Camera-type eye (tissue), 1 donor: ENCODE data around the gene SLC25A24. TPM values are rescaled to one million over a fixed set of nuclear protein-coding genes. Genes with fewer than 3 reads are reported as not detected.

Experiments
- total RNA-seq: library from RNA; depleted of rRNA; stranded (reverse); fragments of >200 nt; gene quantifications from one replicate; pipeline ENCODE4 v1.2.3, GENCODE V29; 2014

SLC25A24 gene
- 54.3 TPM for total RNA-seq

DNA sequence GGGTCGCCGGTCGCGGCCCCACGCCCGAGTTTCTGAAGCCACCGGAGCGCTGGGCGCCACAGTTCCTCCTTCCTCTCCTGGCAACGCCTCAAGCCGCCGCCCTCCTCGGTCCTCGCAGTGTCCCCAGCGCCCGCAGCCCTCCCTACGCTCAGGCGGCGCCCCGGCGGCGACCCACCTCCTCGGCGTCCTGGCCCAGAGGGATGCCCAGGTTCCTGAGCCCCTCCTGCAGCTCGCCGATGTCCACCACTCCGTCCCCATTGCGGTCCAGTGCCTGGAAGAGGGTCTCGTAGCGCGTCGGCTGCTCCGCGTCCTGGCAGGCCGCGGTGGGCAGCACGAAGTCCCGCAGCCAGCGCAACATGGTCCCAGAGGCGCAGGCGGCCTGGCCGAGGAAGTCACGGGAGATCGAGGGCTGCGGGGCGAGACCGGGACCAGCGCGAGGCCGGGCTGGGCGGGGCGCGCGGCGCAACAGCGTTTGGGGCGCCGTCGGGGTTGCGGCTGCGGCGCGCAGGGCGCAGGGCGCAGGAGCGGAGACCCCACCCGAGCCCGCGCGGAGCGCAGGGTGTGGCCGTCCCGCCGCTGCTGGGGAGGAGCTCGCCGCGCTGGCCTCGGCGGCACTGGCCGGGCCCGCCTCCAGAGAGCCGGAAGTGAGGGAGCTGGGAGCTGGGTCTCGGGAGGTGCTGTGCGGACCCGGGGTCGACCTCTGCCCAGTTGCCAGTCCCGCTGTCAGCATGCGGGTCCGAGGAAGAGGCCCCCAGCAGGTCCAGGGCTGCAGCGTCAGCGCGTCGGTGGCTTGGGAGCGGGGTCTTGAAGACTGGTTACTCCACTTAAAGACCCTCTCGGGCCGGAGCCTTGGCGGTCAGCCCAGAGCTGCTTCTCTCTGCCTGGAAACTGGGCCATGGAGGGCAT is at the start of gene SLC25A24:
Gene SLC25A24, minus strand, starts transcription at position 563 of the 906 bp plus-strand sequence. Its CDS starts 205 bp downstream, at position 358.

DNA sequence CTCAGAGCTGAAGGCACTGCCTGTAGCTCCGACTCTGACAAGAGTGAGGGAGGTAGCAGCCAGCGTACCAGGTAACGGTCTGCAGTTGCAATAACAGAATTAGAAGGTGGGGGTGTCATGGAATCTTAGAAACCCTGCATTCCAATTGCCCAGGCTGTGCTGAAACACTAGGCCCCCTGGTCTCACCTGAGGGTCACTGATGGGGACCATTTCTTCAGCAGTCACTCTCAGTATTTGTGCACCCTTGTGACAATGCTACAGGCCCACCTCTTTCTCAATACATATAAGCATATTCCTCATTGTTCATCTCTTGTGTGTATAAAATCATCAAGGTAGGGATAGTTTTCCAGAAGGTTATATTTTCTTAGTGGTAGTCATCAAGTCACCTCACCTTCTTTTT is 43.8 kb upstream of the SLC25A24 start, which contains the start of gene NBPF4:
Gene NBPF4, minus strand, starts transcription at position 101 of the 400 bp plus-strand sequence. CDS start 315 bp downstream, outside the sequence.

Other genes starting within 250 kb of the SLC25A24 start
- 22.1 TPM for gene VAV3, start 235.2 kb downstream of the SLC25A24 start, total RNA-seq
- not detected for gene NBPF4, start 43.7 kb upstream of the SLC25A24 start, total RNA-seq
- not detected for gene NBPF6, start 250.0 kb upstream of the SLC25A24 start, total RNA-seq